ENCODE data around the gene MACO1. TPM values are rescaled to one million over a fixed set of nuclear protein-coding genes. Genes with fewer than 3 reads are reported as not detected.
"Not testable (repeated sequence)": the region's sequence is repeated elsewhere in the genome, so short reads cannot be mapped to it uniquely, and the experiment has no call there.

Gene MACO1
- 6.3 TPM in 2 replicates for total RNA-seq (2014; rRNA removed; shearing (Covaris generic))

DNA sequence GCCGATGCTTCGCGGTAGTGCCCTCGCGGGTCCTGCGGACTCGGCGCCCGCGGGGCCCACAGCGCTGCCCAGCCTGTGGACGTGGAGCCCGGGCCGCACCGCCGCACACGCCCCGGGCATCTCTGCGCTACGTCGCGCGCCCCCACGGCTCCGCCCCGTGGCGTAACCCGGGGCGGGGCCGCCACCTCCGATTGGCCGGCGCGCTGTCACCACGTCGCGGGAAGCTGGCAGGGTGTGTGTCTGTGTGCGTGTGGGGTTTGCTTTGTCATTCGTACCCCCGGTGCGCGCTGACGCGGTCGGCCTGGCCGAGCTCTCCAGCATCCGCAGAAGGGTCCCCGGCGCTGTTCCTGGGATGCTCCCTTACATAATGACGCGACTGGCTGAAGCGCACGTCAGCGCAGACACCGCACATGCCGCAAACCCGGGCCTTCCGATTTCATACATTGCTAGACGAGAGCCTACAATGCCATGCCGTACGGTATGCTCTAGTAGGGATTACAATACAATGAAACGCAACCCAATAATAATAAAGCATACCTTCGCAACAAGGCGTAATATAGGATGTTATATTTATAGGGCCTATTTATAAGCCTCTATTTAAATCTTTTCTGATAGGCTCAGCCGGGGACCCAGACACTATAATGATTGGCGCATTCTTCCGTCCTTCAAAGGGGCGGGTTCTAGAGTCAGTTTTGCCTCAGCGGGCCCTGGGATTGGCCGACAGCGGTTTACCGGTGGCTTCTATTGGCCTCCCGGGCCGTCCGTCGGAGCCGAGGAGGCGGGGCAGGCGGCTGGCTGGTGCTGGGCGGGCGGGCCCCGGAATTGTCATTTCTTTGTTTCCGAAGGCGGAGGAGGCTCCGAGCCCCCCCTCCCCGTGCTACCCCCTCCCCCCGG, at the start of gene MACO1:
Gene MACO1 (plus strand): TSS at position 825 of the 894 bp plus-strand sequence. CDS start 202 bp downstream, outside the sequence.
- DNase-seq (ENCODE audit: low spot score): peak; percentile 98

DNA sequence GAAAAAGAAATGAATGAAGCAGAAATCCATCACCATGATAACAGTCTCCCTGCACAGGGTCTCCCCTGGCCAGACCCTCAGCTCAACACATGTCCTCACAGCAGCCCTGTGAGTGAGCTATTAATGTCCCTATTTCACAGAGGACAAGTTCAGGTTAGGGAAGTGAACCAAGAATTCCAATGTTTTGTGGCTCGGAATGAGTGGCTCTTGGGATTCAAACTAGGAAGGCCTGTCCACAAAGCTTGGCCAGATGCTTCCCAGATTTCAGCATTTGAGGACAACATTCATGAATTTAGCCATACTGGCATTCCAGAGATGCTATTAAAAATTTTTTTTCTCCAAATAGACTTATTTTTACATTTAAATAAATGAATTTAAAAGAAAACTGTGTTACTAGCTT, 48.2 kb upstream of the MACO1 start:
- not testable (repeated sequence) for DNase-seq (ENCODE audit: low spot score)

GRCh38 chr1:25383090-25383489, 47.6 kb upstream of the MACO1 start:
- DNase-seq (ENCODE audit: low spot score): not testable (repeated sequence)

DNA sequence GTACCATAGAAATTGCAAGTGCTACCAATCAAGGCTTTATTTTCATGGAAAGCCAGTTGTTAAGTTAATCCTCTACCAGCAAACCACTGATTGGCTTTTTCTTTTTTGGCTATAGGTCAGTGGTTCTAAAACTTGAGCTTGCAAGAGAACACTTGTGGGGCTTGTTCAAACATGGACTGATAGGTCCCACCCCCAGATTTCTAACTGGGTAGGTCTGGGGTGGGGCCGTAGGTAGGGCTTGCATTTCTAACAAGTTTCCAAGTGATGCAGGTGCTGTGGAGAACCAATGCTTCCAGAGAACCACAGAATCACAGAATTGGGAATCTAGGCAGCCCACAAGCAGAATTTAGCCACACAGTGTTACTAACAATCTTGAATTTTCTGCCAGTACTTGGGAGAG, 46.8 kb upstream of the MACO1 start:
- DNase-seq (ENCODE audit: low spot score): not testable (repeated sequence)

- DNase-seq (ENCODE audit: low spot score): not testable (repeated sequence)
Observed at GRCh38 chr1:25387096-25387495, 43.6 kb upstream of the MACO1 start.

DNA sequence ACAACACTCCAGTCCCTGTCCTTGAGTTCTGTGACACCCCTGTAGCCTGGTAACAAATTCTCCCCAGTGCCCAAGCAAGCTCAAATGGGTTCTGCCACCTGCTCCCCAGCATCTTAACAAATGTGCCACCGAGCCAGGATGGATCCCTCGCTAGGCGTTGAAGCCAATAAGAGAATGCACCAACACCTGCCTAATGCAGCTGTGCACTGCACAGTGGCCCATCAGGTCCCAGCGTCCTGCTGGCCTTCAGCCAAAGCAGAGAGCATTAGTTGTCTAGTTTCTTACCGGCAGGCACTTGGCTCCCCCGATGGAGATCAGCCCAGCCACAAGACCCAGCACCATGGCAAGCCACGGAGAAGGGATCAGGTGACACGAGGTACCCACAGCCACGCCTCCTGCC, 42.0 kb upstream of the MACO1 start:
- DNase-seq (ENCODE audit: low spot score): not testable (repeated sequence)

DNA sequence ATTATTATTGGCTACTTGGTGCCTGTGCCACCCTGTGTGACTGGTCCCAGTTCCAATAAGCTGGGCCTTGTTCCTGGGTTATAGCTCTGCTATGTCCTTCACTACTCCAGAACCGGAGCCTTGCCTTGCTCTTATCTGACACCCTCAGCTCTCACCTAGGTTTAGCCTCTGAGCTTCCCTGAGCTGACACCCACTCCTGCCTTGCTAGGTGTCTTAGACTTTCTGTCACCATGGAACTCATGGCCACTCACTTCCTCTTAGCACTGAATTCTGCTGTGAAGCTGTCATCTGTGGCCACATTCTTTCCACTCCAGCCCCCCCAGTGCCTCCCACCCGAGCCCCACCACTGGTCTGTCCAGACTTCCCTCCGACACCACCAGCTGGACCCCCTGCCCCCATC, 41.0 kb upstream of the MACO1 start:
- not testable (repeated sequence) for DNase-seq (ENCODE audit: low spot score)

DNA sequence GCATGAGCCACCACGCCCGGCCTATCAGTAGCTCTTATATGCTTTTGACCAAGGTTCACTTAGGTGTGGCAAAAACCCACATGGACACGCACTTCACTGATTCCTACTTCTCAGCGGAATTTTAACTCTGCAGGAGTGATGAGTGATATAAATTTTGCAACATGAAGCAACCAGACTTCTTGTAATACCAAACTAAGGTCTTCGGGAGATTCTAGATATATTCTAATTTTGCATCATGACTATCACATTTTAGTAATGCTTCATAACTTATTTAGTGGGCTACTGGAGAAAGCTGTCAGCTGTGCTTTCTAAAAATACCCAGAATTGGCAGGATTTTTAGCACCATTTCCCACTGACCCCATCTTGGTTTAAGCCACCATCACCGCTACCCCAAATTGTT, 37.9 kb upstream of the MACO1 start:
- DNase-seq (ENCODE audit: low spot score): no peak

- DNase-seq (ENCODE audit: low spot score): not testable (repeated sequence)
Observed at GRCh38 chr1:25397549-25397948, 33.1 kb upstream of the MACO1 start.

- not testable (repeated sequence) for DNase-seq (ENCODE audit: low spot score)
Observed at GRCh38 chr1:25398079-25398478, 32.6 kb upstream of the MACO1 start.

DNA sequence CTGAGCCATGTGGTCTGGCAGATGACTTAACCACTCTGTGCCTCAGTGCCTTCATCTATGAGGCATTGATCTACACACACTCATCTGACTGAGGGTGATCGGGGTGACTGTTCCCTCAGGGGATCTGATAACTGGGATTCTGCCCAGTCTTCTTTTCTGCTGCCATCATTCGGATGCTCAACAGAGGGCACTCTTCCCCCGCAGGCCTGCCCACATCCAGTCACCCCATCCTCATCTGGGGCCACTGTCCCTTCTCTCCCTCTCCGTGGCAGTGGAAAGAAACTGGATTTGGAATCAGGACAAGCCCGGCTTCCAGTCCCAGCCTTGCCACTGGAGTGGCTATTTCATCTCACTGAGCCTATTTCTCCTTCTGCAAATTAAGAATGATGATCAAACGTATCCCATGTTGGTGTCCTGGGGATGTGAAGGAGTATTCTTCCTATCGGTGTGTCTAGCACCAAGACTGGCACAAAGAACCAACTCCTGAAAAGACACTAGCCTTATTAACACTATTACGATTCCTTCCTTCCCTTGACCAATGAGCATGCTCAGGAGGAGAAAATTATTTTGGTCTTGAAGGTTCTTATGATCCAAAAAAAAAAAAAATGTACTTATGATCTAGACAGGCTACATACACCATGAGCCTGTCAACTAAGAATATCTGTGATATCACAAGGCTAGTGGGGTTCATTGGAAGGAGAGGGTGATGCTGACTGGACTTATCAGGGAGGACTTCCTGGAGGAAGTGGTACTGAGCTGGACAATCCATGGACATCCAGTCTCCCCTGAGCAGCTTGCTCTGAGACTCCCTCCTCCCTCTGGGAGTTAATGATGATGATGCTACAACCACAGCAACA, 27.5 kb upstream of the MACO1 start:
- not testable (repeated sequence) for DNase-seq (ENCODE audit: low spot score)

DNA sequence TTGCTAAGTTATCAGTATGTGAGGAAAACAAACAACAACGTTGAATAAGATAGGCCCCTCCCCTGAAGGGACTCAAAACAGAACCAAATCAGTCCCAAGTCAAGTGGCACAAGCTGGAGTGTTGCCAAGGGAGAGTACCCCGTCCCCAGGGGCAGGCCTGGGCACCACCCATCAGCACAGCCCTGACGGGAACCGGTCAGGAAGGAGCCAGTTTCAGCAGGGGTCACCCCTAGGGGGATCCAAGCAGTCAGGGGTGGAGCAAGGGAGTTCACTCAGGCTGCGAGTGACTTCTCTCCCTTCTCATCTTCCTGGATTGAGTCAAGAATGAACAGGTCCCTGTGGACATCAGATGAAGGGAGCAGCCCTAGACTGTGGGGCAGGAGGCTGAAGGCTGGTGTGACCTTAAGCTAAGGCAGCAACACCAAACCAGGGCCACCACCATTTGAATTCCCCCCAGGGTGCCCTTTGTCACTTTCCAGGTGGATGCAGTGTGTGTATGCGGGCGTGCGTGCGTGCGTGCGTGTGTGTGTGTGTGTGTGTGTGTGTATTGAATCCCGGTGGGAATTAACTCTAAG, 24.9 kb upstream of the MACO1 start:
- not testable (repeated sequence) for DNase-seq (ENCODE audit: low spot score)

- DNase-seq (ENCODE audit: low spot score): not testable (repeated sequence)
Observed at GRCh38 chr1:25409641-25410427, 20.9 kb upstream of the MACO1 start.

- not testable (repeated sequence) for DNase-seq (ENCODE audit: low spot score)
Observed at GRCh38 chr1:25412872-25413623, 17.6 kb upstream of the MACO1 start.

DNA sequence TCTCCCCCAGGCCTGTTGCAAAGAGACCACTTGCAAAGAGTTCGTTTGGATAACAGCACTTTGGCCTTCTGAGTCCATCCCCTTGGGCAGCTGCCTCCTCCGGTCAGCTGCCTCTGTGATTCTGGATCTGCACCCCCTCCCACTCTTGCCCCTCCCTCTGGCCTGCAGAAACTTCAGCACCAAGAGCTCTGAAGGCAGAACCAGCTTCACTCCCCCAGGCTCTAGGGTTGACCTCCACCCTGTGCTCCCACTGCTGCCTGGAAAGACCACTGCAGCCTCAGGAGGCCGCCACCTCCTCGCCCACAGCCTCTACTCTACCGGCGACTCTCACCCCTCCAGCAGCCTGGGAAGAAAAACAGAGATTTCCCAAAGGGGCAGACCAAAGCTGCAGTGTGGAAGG, 16.5 kb upstream of the MACO1 start:
- DNase-seq (ENCODE audit: low spot score): not testable (repeated sequence)

GRCh38 chr1:25414578-25414977, 16.1 kb upstream of the MACO1 start:
- not testable (repeated sequence) for DNase-seq (ENCODE audit: low spot score)

GRCh38 chr1:25417280-25417679, 13.4 kb upstream of the MACO1 start:
- not testable (repeated sequence) for DNase-seq (ENCODE audit: low spot score)

DNA sequence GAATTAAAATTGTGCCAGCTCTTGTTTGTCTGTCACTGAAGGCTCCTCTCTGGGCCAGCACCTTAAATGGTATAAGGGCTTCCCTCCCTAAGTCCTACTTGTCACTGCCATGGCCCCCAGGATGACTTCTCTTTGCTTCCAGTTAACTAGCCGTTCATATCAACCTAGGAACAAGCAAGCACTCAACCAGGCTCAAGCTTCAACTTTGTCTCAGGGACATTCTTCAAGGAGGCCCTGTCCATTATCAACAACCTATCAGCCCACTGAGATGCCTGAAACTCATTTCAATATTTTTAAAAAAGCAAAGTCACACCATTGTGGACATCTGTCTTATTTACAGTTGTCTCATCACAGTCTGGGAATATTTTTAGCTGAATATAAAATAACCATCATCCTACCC, 11.4 kb upstream of the MACO1 start:
- DNase-seq (ENCODE audit: low spot score): not testable (repeated sequence)

DNA sequence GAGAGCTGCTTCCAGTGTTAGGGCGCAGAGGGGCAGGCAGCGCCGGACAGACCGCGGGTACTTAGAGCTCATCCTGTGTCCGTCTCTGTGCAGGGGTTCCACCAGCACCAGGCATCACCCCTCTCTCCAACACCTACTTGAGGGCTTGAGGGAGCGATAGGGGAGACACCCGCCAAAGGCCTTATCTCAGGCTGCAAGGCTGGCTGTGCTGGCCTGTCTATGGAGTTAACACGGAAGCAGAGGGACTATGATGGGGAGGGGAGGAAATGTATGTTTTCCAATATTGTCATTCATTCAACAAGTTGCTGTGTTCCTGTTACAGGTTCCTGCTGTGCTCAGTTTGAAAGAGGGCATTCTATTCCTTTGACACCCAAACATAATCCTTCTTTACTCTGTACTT, 10.0 kb upstream of the MACO1 start, which contains the start of gene RHCE:
Gene RHCE (minus strand): TSS at position 111 of the 400 bp plus-strand sequence. CDS start 39 bp downstream, at position 72.
- not testable (repeated sequence) for DNase-seq (ENCODE audit: low spot score)

GRCh38 chr1:25423206-25423605, 7.5 kb upstream of the MACO1 start:
- DNase-seq (ENCODE audit: low spot score): not testable (repeated sequence)
